Panc1 (cell line): ENCODE measurements around the gene PZP. TPM values are rescaled to one million over a fixed set of nuclear protein-coding genes. Genes with fewer than 3 reads are reported as not detected.

ENCODE experiments used
- ATAC-seq: fragments of 200-7000 bp; cut with Tn5 transposase; 2 replicates; pipeline ENCODE4 v1.9.1; 2020; ENCODE audit warnings: mild to moderate bottlenecking, moderate library complexity
- BruUV-seq: library from RNA; stranded (reverse); fragments of 400-500 nt; replicated peaks from 2 replicates; lab custom pipeline; 2021; lab: Mats Ljungman, UMichigan
- CTCF ChIA-PET: fragments of 300-600 bp; sonication (Branson Sonifier 250); formaldehyde crosslinking; loops from one replicate; lab custom pipeline; 2022; ENCODE audit warnings: antibody characterized with exemption; lab: Charles Lee
- POLR2A ChIA-PET: fragments of 300-600 bp; sonication (Branson Sonifier 250); formaldehyde crosslinking; loops from one replicate; lab custom pipeline; 2022; ENCODE audit warnings: antibody characterized with exemption; lab: Charles Lee
- DNase-seq: peaks from one replicate; pipeline ENCODE4 v3.0.0-alpha.2; 2010; ENCODE audit warnings: low read depth, low spot score
- H3K27ac ChIP-seq: 2 replicates; pipeline ENCODE4 v1.5.1; 2011; ENCODE audit warnings: mild to moderate bottlenecking, low read length, inconsistent platforms
- H3K27me3 ChIP-seq: fragments of 200-500 bp; sonication (Bioruptor generic); 2 replicates; pipeline ENCODE4 v1.6.0; 2014; ENCODE audit warnings: low read length, inconsistent platforms; ENCODE audit not compliant: control insufficient read depth, insufficient read depth
- H3K36me3 ChIP-seq: fragments of 200-500 bp; sonication (Bioruptor generic); 2 replicates; pipeline ENCODE4 v1.5.1; 2014; ENCODE audit warnings: inconsistent platforms, mild to moderate bottlenecking, low read length, moderate library complexity; ENCODE audit not compliant: control insufficient read depth, insufficient read depth
- H3K4me1 ChIP-seq: 2 replicates; pipeline ENCODE4 v1.5.1; 2011; ENCODE audit warnings: inconsistent platforms, mild to moderate bottlenecking, low read length, moderate library complexity; ENCODE audit not compliant: control insufficient read depth, insufficient read depth
- H3K4me3 ChIP-seq, 2 experiments: 2 replicates each; pipeline ENCODE4 v1.5.1; 2011 to 2012; ENCODE audit warnings: low read depth in 2 of 2, low read length in 2 of 2, mild to moderate bottlenecking in 2 of 2, inconsistent platforms in 1 of 2, moderate library complexity in 1 of 2
- H3K9me3 ChIP-seq: fragments of 200-500 bp; sonication (Bioruptor generic); 2 replicates; pipeline ENCODE4 v1.5.1; 2014; ENCODE audit warnings: low read depth, mild to moderate bottlenecking, inconsistent platforms, low read length, moderate library complexity; ENCODE audit not compliant: control insufficient read depth, insufficient read depth
- POLR2AphosphoS5 ChIP-seq: IDR thresholded peaks from 2 replicates; pipeline ENCODE4 v1.6.1; 2012; ENCODE audit warnings: mild to moderate bottlenecking, low read depth, low read length, moderate library complexity
- SIN3A ChIP-seq: IDR thresholded peaks from 2 replicates; pipeline ENCODE4 v1.6.1; 2012; ENCODE audit warnings: low read depth, mild to moderate bottlenecking, low read length, moderate library complexity, borderline replicate concordance; ENCODE audit not compliant: insufficient read depth
- TCF7L2 ChIP-seq: IDR thresholded peaks from 2 replicates; pipeline ENCODE4 v1.6.1; 2011; ENCODE audit warnings: mild to moderate bottlenecking, low read depth, low read length, inconsistent platforms
- in situ Hi-C: cut with HindIII; loops from 2 replicates; pipeline ENCODE4 v1.10.0; 2016; ENCODE audit warnings: low sequenced_read_pairs, low pct_unique_long_range_greater_than_20kb
- intact Hi-C: fragments of 100-400 bp; cut with micrococcal nuclease; formaldehyde crosslinking; loops from one replicate; pipeline ENCODE4 v1.10.0; 2022; ENCODE audit not compliant: unreplicated experiment
- total RNA-seq: library from RNA; stranded (reverse); gene quantifications from one replicate; pipeline ENCODE4 v1.2.1, GENCODE V29; 2021; ENCODE audit not compliant: unreplicated experiment
- TF ChIP-seq, protein P1 (sequence below), 2 experiments: IDR thresholded peaks; 2 replicates each; pipeline ENCODE4 v1.6.1; 2011 to 2012; ENCODE audit warnings: low read depth in 2 of 2, control low read depth in 1 of 2, low read length in 1 of 2, mild to moderate bottlenecking in 1 of 2, moderate library complexity in 1 of 2; ENCODE audit not compliant: insufficient read depth in 1 of 2
- TF ChIP-seq, protein P2 (sequence below): fragments of 450-650 bp; IDR thresholded peaks from 2 replicates; pipeline ENCODE4 v1.5.1; 2017; ENCODE audit warnings: mild to moderate bottlenecking

PZP gene
- total RNA-seq, 1 experiment from 2014 or later = not detected

- no peak for DNase-seq
- in situ Hi-C loops = no loop called here
- no peak for ATAC-seq
- TF ChIP-seq POLR2AphosphoS5 (no peak), TCF7L2 (no peak), SIN3A (no peak)
- Histone ChIP-seq H3K36me3 (no peaks in the 10 kb centered on the region), H3K4me1 (no peaks in the 10 kb centered on the region), H3K4me3 (no peak overlapping the region), H3K9me3 (no peaks in the 10 kb centered on the region), H3K27me3 (peaks cover 3% of the 10 kb centered on the region; the same call in 1 of the 2 replicates), H3K27ac (no peak overlapping the region)
- intact Hi-C loops = no loop called here
- no TSS peak for BruUV-seq
- POLR2A ChIA-PET = no interaction called here
- CTCF ChIA-PET = no interaction called here
Measured at GRCh38 chr12:9256341-9256740, 48.1 kb upstream of the PZP start.

- Histone ChIP-seq H3K27me3 (peaks cover 3% of the 10 kb centered on the region; the same call in 1 of the 2 replicates), H3K36me3 (no peaks in the 10 kb centered on the region), H3K9me3 (no peaks in the 10 kb centered on the region), H3K4me3 (no peak overlapping the region), H3K4me1 (no peaks in the 10 kb centered on the region), H3K27ac (no peak overlapping the region)
- DNase-seq (no peak), ATAC-seq (no peak)
- TF ChIP-seq TCF7L2 (no peak), POLR2AphosphoS5 (no peak), SIN3A (no peak)
- TF ChIP-seq, protein P1, sequence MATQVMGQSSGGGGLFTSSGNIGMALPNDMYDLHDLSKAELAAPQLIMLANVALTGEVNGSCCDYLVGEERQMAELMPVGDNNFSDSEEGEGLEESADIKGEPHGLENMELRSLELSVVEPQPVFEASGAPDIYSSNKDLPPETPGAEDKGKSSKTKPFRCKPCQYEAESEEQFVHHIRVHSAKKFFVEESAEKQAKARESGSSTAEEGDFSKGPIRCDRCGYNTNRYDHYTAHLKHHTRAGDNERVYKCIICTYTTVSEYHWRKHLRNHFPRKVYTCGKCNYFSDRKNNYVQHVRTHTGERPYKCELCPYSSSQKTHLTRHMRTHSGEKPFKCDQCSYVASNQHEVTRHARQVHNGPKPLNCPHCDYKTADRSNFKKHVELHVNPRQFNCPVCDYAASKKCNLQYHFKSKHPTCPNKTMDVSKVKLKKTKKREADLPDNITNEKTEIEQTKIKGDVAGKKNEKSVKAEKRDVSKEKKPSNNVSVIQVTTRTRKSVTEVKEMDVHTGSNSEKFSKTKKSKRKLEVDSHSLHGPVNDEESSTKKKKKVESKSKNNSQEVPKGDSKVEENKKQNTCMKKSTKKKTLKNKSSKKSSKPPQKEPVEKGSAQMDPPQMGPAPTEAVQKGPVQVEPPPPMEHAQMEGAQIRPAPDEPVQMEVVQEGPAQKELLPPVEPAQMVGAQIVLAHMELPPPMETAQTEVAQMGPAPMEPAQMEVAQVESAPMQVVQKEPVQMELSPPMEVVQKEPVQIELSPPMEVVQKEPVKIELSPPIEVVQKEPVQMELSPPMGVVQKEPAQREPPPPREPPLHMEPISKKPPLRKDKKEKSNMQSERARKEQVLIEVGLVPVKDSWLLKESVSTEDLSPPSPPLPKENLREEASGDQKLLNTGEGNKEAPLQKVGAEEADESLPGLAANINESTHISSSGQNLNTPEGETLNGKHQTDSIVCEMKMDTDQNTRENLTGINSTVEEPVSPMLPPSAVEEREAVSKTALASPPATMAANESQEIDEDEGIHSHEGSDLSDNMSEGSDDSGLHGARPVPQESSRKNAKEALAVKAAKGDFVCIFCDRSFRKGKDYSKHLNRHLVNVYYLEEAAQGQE (IDR thresholded peaks at IDR 0.05; ENCODE audit: insufficient read depth in 1 of 2, low read depth in 2 of 2, low read length in 1 of 2) = no peak
- TF ChIP-seq, protein P2, sequence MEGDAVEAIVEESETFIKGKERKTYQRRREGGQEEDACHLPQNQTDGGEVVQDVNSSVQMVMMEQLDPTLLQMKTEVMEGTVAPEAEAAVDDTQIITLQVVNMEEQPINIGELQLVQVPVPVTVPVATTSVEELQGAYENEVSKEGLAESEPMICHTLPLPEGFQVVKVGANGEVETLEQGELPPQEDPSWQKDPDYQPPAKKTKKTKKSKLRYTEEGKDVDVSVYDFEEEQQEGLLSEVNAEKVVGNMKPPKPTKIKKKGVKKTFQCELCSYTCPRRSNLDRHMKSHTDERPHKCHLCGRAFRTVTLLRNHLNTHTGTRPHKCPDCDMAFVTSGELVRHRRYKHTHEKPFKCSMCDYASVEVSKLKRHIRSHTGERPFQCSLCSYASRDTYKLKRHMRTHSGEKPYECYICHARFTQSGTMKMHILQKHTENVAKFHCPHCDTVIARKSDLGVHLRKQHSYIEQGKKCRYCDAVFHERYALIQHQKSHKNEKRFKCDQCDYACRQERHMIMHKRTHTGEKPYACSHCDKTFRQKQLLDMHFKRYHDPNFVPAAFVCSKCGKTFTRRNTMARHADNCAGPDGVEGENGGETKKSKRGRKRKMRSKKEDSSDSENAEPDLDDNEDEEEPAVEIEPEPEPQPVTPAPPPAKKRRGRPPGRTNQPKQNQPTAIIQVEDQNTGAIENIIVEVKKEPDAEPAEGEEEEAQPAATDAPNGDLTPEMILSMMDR = no peak
- ChIA-PET POLR2A (no interaction called here), CTCF (no interaction called here)
- no TSS peak for BruUV-seq
- in situ Hi-C loops = no loop called here
- intact Hi-C loops = no loop called here
Measured at GRCh38 chr12:9255837-9256236, 47.6 kb upstream of the PZP start.

DNA sequence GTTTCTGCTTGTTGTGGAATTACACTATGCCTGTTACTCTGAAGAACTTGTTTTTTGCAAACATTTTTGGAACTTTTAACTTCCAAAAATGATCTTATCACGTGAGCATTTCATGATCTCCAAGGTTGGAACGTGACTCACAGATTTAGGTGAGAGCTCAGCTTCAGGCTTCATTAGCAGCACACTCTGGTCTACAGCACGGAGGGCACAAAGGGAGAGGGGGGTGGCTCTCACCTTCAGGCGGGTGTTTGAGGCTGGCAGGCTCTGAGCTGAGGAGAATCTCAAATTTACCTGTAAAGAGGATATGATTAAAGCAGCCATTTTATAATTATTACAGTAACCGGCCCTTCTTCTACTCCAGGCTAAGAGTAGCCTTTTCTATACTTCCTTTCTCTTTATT is 45.3 kb upstream of the PZP start:
- in situ Hi-C loops = no loop called here
- ATAC-seq = no peak
- intact Hi-C loops = no loop called here

More for the DNA sequence above, 45.3 kb upstream of the PZP start:
- no peaks in the 10 kb centered on the region for H3K36me3 ChIP-seq
- TF ChIP-seq, protein P2 = no peak
- TF ChIP-seq, protein P1 (IDR thresholded peaks at IDR 0.05; ENCODE audit: insufficient read depth in 1 of 2, low read depth in 2 of 2, low read length in 1 of 2) = no peak
- TF ChIP-seq TCF7L2 = no peak
- no peak for TF ChIP-seq POLR2AphosphoS5
- no peak for TF ChIP-seq SIN3A
- DNase-seq = no peak
- BruUV-seq = no TSS peak
- ChIA-PET POLR2A (no interaction called here), CTCF (no interaction called here)
- H3K27me3 ChIP-seq = peaks cover under 1% of the 10 kb centered on the region; the same call in 1 of the 2 replicates
- H3K4me3 ChIP-seq = no peak overlapping the region
- H3K9me3 ChIP-seq = no peaks in the 10 kb centered on the region
- H3K27ac ChIP-seq = no peak overlapping the region
- H3K4me1 ChIP-seq = no peaks in the 10 kb centered on the region
